ENCODE results near the gene FKBP9.
A peak's percentile ranks its signal among the peaks of the same experiment; 100 is the strongest.

Gene FKBP9

GRCh38 chr7:32942415-32943251, 14.6 kb upstream of the FKBP9 start:
- peak; percentile 75 for DNase-seq (ENCODE audit: low spot score)
- Histone ChIP-seq H3K27ac (ENCODE audit: poor library complexity, severe bottlenecking) (peak overlapping the region; percentile 71), H3K9me3 (ENCODE audit: severe bottlenecking) (peaks cover 4% of the 10 kb centered on the region), H3K4me3 (ENCODE audit: severe bottlenecking) (peak overlapping the region; percentile 65), H3K27me3 (ENCODE audit: insufficient read depth, poor library complexity, severe bottlenecking) (no peaks in the 10 kb centered on the region), H3K36me3 (ENCODE audit: low read depth) (peaks cover 11% of the 10 kb centered on the region; the same call in 1 of the 2 replicates), H3K4me1 (ENCODE audit: insufficient read depth, poor library complexity, severe bottlenecking) (peaks cover 6% of the 10 kb centered on the region)
- peak; percentile 95 for TF ChIP-seq CTCF (IDR thresholded peaks at IDR 0.05; ENCODE audit: poor library complexity, severe bottlenecking)
- ATAC-seq (ENCODE audit: low read depth) = peak; percentile 88

GRCh38 chr7:32943252-32944030, 13.8 kb upstream of the FKBP9 start:
- H3K27ac ChIP-seq (ENCODE audit: poor library complexity, severe bottlenecking) = peak overlapping the region; percentile 71
- no peaks in the 10 kb centered on the region for H3K27me3 ChIP-seq (ENCODE audit: insufficient read depth, poor library complexity, severe bottlenecking)
- peak; percentile 77 for TF ChIP-seq CTCF (IDR thresholded peaks at IDR 0.05; ENCODE audit: poor library complexity, severe bottlenecking)
- peak overlapping the region; percentile 65 for H3K4me3 ChIP-seq (ENCODE audit: severe bottlenecking)
- DNase-seq (ENCODE audit: low spot score) (no peak), ATAC-seq (ENCODE audit: low read depth) (no peak)
- peaks cover 6% of the 10 kb centered on the region for H3K4me1 ChIP-seq (ENCODE audit: insufficient read depth, poor library complexity, severe bottlenecking)
- H3K9me3 ChIP-seq (ENCODE audit: severe bottlenecking) = peaks cover 4% of the 10 kb centered on the region
- peaks cover 7% of the 10 kb centered on the region; the same call in 1 of the 2 replicates for H3K36me3 ChIP-seq (ENCODE audit: low read depth)

GRCh38 chr7:32947420-32947983, 9.7 kb upstream of the FKBP9 start:
- no peak for ATAC-seq (ENCODE audit: low read depth)
- H3K4me3 ChIP-seq (ENCODE audit: severe bottlenecking) = no peak overlapping the region
- no peak overlapping the region for H3K27ac ChIP-seq (ENCODE audit: poor library complexity, severe bottlenecking)
- H3K36me3 ChIP-seq (ENCODE audit: low read depth) = no peaks in the 10 kb centered on the region
- TF ChIP-seq CTCF (IDR thresholded peaks at IDR 0.05; ENCODE audit: poor library complexity, severe bottlenecking) = no peak
- H3K9me3 ChIP-seq (ENCODE audit: severe bottlenecking) = peaks cover 4% of the 10 kb centered on the region
- no peaks in the 10 kb centered on the region for H3K4me1 ChIP-seq (ENCODE audit: insufficient read depth, poor library complexity, severe bottlenecking)
- no peak for DNase-seq (ENCODE audit: low spot score)
- H3K27me3 ChIP-seq (ENCODE audit: insufficient read depth, poor library complexity, severe bottlenecking) = no peaks in the 10 kb centered on the region

GRCh38 chr7:32948202-32948601, 9.0 kb upstream of the FKBP9 start:
- no peak for ATAC-seq (ENCODE audit: low read depth)
- Histone ChIP-seq H3K9me3 (ENCODE audit: severe bottlenecking) (peaks cover 4% of the 10 kb centered on the region), H3K27ac (ENCODE audit: poor library complexity, severe bottlenecking) (no peak overlapping the region), H3K36me3 (ENCODE audit: low read depth) (no peaks in the 10 kb centered on the region), H3K27me3 (ENCODE audit: insufficient read depth, poor library complexity, severe bottlenecking) (no peaks in the 10 kb centered on the region), H3K4me3 (ENCODE audit: severe bottlenecking) (no peak overlapping the region), H3K4me1 (ENCODE audit: insufficient read depth, poor library complexity, severe bottlenecking) (no peaks in the 10 kb centered on the region)
- no peak for DNase-seq (ENCODE audit: low spot score)
- no peak for TF ChIP-seq CTCF (IDR thresholded peaks at IDR 0.05; ENCODE audit: poor library complexity, severe bottlenecking)
